Liver (tissue), 3 donors: ENCODE results near the gene PTCRA.

ENCODE experiments used
- CTCF ChIP-seq: fragments of 150-350 bp; IDR thresholded peaks from 2 replicates; pipeline ENCODE4 v1.5.1; 2017; ENCODE audit warnings: improper control_type of control experiment, low read depth, low read length; ENCODE audit not compliant: missing input control
- HNF4A ChIP-seq, 2 donors: conservative IDR thresholded peaks; 2 replicates each; pipeline ENCODE4 v1.6.1; 2016; ENCODE audit warnings: antibody characterized with exemption in 2 of 2, mild to moderate bottlenecking in 2 of 2
- RAD21 ChIP-seq, 2 donors: IDR thresholded peaks; 2 replicates each; pipeline ENCODE4 v1.6.1; 2016; ENCODE audit warnings: antibody characterized with exemption in 2 of 2, mild to moderate bottlenecking in 2 of 2
- SP1 ChIP-seq: IDR thresholded peaks from 2 replicates; pipeline ENCODE4 v1.6.1; 2018; ENCODE audit warnings: antibody characterized with exemption, mild to moderate bottlenecking
- donor health status: healthy.
- donor health status: healthy.

- TF ChIP-seq HNF4A (conservative IDR thresholded peaks at IDR 0.05), result no peak
- no peak for TF ChIP-seq RAD21 (IDR thresholded peaks at IDR 0.05)
- TF ChIP-seq SP1, result no peak
- no peak for TF ChIP-seq CTCF
Observed at GRCh38 chr6:42973926-42974325, 58.1 kb downstream of the PTCRA start.
